Activated T-helper 1 cell treated with anti-CD3 and anti-CD28 coated beads, Interleukin-2, amount 50 U/mL, for 16 hours (primary cell): ENCODE results near the gene AP1B1.
"Not testable (repeated sequence)": the region's sequence is repeated elsewhere in the genome, so short reads cannot be mapped to it uniquely, and the experiment has no call there.

ENCODE experiments used
- DNase-seq, 2 donors: peaks; one replicate each; pipeline ENCODE4 v3.0.0-alpha.2; 2020; ENCODE audit warnings: low read depth in 1 of 2, low spot score in 1 of 2

Gene AP1B1

GRCh38 chr22:29388759-29389090 is 355 bp upstream of the AP1B1 start:
- no peak for DNase-seq

DNA sequence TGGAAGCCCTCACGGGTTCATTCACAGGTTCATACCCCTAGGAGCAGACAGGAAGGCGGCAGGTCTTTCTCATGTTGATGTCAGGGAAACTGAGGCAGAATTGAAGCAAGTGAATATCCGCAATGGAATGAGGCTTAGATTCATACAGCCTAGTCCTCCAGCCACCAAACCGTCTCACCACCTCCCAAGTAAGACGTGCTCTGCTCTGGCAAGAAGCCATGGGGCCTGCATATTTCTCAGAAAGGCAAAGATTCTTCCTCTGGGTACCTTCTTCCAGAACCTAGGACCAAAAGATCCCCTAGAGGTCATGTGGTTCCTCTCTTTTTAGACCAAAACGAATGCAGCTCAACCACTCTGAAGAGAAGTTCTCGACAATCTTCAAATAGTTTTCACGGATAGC is 1.7 kb downstream of the AP1B1 start:
- no peak for DNase-seq

- DNase-seq, result no peak
Measured at GRCh38 chr22:29385748-29386147, 2.6 kb downstream of the AP1B1 start.

DNA sequence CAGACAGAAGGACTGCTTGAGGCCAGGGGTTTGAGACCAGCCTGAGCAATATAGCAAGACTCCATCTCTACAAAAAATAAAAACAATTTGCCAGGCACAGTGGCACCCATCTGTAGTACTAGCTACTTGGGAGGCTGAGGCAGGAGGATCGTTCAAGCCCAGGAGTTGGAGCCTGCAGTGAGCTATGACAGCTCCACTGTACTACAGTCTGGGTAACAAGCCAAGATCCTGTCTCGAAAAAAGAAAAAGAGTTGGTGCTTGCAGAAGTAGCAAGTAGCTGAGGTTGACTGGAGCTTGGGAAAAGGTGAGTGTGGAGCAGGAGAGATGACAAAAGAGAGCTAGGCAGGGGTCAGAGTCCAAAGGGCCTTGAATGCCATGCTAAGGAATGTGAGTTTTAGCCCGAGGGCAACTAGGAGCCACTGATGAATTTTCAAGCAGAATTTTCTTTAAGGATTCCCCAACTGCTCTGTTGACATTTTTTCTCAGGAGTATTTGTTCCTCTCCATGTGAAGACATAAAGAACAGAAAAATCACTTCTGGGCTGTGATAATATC is 3.1 kb downstream of the AP1B1 start:
- no peak for DNase-seq

DNA sequence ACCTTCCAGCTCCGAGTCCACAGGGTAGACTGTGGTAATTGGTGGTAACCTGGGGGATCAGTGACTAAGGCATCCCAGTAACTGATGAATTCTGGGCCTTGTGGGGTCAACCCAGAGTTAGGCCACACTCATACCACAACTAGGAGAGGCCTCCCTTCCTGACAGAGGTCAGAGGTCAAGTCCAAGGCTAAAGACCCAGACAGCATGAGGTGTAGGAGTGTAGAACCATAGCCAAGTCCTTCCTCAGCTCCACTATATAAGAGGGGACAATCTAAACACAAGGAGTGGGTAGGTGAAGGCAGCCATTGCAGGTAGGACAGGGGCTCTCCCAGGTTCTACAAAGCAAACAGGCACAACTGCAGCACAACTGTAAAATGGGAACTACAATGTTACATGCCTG is 4.6 kb downstream of the AP1B1 start:
- no peak for DNase-seq

GRCh38 chr22:29382580-29383302 is 5.6 kb downstream of the AP1B1 start:
- no peak for DNase-seq

- DNase-seq, result no peak
Measured at GRCh38 chr22:29380856-29381255, 7.5 kb downstream of the AP1B1 start.

DNA sequence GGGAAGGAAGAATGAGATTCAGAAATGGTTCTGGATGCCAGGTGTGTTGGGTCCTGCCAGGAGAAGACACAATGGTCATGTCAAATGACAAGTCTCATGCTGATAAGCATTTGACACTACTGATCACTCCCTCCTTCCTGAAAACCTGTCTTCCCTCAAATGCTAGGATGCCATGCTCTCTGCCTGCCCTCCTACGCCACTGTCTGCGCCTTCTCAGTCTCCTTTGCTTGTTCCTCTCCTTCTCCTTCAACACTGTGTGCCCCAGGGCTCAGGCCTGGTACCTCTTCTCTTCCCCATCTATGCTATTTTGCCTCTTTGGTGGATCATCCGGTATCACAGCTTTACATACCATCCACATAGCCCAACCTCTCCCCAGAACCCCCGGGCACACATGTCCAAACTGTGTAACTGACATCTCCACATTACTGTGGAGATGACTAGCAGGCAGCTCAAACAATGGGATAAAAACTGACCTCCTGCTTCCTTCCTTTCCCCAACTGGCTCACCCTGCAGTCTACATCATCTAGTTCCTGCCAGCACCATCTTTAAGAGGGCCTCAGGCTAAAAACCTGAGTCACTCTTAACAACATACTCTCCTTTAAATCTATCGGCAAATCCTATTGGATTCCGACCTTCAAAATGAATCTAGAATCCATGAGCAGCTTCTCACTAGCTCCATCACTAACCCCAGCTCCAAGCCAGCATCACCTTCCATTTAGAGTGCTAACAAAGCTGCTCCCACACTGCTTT is 8.2 kb downstream of the AP1B1 start:
- no peak for DNase-seq

- DNase-seq, result no peak
Measured at GRCh38 chr22:29379258-29379657, 9.1 kb downstream of the AP1B1 start.

DNA sequence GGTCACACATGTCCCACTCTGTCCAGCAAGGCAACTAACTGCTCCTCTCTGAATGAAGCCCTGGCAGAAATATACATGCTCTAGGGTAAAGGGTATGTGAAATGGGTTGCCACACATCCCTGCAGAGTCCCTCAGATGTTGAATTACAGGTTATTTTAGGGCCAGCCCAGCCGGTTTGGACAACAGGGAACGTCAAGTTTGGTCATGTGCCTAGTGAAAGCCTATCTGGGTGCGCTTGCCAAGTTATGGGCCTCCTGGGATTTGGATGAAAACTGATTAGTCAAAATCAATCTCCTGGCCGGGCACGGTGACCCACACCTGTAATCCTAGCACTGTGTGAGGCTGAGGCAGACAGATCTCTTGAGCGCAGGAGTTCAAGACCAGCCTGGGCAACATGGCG is 10.4 kb downstream of the AP1B1 start:
- DNase-seq, result no peak

DNA sequence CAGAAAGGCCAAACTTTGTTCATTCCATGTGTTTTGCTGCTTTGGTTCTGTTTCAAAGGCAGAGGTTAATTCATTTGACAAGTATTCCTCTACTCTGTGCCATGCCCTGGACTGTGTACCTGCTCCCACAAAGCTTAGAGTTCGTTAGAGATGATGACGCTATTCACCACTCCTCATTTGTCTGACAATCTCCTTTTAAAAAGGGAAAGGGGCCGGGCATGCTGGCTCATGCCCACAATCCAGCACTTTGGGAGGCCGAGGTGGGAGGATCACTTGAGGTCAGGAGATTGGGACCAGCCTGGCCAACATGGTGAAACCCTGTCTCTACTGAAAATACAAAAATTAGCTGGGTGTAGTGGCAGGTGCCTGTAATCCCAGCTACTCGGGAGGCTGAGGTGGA is 11.7 kb downstream of the AP1B1 start:
- DNase-seq, result not testable (repeated sequence)

DNA sequence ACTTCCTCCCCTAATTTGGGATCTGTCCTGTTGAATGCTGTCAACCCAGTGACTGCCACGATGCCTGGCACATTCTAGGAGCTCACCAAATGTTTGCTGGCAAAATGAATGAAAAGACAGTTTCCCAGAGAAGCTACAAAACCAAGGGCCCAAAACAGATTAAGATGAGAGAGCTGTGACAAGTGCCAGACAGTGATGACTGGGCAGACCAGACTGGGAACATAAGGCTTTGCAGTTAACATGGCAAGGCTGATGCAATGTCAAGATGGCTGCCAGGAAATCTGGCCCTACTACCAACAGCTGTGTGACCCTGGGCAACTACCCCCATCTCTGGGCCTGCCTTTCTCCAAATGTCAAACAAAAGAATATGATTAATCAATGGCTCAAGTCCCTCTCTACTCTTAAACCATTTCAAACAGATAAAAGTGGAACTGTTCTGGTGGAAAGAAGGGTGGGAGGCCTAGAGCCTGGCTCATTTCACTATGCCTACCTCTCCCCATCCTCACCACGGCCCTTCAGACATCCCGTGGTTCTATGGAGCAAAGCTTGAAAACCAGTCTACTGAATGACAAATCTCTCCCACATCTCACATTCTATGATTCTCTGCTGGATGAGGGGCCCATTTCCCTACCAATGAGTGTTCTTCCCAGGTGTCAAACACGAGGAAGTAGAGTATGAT is 12.8 kb downstream of the AP1B1 start:
- no peak for DNase-seq

DNA sequence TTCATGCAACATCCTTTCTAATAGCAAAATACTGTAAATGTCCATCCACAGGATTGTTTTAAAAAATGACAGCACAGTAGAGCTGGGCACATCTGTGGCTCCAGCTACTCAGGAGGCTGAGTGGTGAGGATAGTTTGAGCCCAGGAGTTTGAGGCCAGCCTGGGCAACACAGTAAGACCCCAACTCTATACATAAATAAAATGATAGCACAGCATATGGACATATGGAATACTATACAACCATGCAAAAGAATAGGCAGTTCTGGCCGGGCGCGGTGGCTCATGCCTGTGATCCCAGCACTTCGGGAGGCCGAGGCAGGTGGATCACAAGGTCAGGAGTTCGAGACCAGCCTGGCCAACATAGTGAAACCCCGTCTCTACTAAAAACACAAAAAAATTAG is 13.6 kb downstream of the AP1B1 start:
- not testable (repeated sequence) for DNase-seq

DNA sequence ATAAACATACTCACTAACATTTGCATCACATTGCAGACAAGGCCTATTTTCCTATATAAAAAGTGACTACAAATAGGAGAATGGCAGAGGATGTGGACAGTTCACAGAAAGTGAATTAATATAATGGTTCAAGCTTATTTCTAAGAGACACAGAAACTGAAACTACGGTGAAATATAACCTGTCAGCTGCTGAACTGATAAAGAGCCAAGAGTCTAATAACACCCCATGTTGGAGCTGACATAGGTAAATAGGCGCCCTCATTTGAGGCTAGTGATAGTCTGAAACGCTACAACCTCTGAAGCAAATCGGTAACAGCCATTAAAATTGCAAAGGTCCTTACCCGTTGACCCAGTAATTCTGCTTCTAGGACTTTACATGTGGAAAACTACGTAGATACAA is 14.0 kb downstream of the AP1B1 start:
- no peak for DNase-seq

DNA sequence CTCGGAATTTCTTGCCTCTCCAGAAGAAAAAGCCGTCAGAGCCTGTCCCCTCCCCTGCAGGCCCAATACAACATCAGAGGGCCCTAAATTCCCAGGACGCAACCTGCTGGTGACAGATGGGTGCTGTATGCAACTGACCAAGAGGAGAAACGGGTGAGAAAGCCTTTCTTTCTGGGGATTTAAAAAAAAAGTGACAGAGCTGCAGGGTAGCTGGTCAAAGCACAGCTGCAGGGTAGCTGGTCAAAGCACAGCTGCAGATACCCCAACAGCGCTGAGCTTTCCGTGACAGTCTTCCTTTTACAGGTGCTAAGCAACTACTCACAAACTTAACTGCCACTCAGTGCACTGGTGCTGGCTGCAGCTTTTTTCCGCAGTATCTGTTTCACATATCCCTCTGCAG is 17.8 kb downstream of the AP1B1 start:
- DNase-seq, result no peak

GRCh38 chr22:29369460-29369859 is 18.9 kb downstream of the AP1B1 start:
- no peak for DNase-seq

DNA sequence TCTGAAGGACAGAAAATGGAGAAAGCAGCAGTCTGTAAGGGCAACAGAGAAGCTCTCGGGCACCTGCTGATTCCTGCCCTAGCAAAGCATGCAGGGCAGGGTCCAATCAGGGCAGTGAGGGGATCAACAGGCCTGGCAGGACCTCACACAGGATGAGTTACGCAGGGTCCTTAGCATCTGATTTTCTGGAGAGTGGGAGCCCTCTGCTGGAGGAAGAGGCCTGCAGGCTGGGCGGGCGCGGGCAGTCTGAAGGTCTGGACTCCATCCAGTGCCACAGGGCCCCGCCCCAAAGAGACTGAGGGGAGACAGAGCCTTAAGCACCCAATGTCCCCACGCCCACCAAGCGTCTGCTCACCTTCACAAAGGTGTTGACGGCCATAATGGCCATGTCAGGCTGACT is 28.9 kb downstream of the AP1B1 start:
- no peak for DNase-seq

DNA sequence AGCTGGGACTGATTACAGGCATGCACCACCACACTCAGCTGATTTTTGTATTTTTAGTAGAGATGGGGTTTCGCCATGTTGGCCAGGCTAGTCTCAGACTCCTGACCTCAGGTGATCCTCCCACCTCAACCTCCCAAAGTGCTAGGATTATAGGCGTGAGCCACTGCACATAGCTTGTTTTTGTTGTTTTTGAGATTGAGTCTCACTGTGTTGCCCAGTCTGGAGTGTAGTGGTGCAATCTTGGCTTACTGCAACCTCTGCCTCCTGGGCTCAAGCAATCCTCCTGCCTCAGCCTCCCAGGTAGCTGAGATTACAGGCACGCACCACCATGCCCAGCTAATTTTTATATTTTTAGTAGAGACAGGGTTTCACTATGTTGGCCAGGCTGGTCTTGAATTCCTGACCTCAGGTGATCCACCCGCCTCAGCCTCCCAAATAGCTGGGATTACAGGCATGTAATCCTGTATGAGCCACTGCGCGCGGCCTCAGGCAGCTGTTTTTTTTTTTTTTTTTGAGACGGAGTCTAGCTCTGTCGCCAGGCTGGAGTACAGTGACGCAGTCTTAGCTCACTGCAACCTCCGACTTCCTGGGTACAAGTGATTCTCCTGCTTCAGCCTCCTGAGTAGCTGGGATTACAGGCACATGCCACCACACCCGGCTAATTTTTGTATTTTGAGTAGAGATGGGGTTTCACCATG is 31.0 kb downstream of the AP1B1 start:
- DNase-seq, result not testable (repeated sequence)

- no peak for DNase-seq
Measured at GRCh38 chr22:29353860-29354259, 34.5 kb downstream of the AP1B1 start.

GRCh38 chr22:29353286-29353685 is 35.1 kb downstream of the AP1B1 start:
- no peak for DNase-seq

DNA sequence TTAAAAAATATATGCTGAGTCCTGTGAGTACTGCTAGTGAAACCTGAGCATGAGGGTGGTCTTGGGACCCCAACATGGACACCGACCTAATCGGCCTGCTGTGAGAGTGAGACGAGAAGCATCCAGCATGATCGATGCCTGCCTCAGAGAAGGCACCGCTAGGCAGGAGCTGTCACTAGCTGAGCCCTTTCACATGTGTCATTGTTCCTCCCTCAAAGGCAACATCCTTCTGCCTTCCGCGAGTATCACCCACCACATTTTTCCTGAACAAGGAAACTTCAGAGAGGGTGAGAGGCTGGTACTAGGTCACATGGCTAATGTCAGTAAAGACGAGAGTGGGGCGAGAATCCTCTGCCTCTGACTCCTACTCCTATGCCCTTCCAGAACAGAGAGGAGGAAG is 35.6 kb downstream of the AP1B1 start:
- DNase-seq, result no peak
